ENCODE results near the gene VASH1. TPM values are rescaled to one million over a fixed set of nuclear protein-coding genes. Genes with fewer than 3 reads are reported as not detected.

The VASH1 gene
- total RNA-seq, 1 donor from 2014 or later = 10.3 TPM

GRCh38 chr14:76820700-76821099, 59.4 kb downstream of the VASH1 start:
- Histone ChIP-seq H3K4me3 (no peak overlapping the region), H3K4me1 (peaks cover 4% of the 10 kb centered on the region), H4K20me1 (ENCODE audit: low read depth) (no peaks in the 10 kb centered on the region), H3K9ac (no peak overlapping the region), H3K9me3 (ENCODE audit: low read depth) (no peaks in the 10 kb centered on the region), H3K27me3 (no peaks in the 10 kb centered on the region), H3F3A (ENCODE audit: low read depth) (no peaks in the 10 kb centered on the region), H3K79me2 (ENCODE audit: low read depth) (no peaks in the 10 kb centered on the region), H3K36me3 (no peaks in the 10 kb centered on the region), H3K27ac (no peak overlapping the region), H2AFZ (replicated peaks) (no peak overlapping the region), H3K4me2 (no peak overlapping the region)
- DNase-seq (ENCODE audit: low spot score) = no peak
- Mint-ChIP-seq H3K36me3 (no peaks in the 10 kb centered on the region), H3K4me1 (no peaks in the 10 kb centered on the region), H3K27me3 (ENCODE audit: insufficient read depth, low read depth) (no peaks in the 10 kb centered on the region), H3K4me3 (no peak overlapping the region), H3K27ac (no peak overlapping the region), H3K9me3 (peaks cover 2% of the 10 kb centered on the region)
- TF ChIP-seq CTCF (IDR thresholded peaks at IDR 0.05) (no peak), EZH2 (IDR thresholded peaks at IDR 0.05) (no peak), EZH2phosphoT487 (IDR thresholded peaks at IDR 0.05) (no peak)

GRCh38 chr14:76826122-76826521, 64.9 kb downstream of the VASH1 start, which contains the start of gene LRRC74A:
Gene LRRC74A, plus strand, starts transcription at chr14:76826408. Its CDS starts 290 bp downstream, at chr14:76826698.
- Mint-ChIP-seq H3K27me3 (ENCODE audit: insufficient read depth, low read depth) (peaks cover 7% of the 10 kb centered on the region), H3K36me3 (no peaks in the 10 kb centered on the region), H3K4me3 (no peak within 1 kb of the TSS), H3K27ac (no peak within 1 kb of the TSS), H3K4me1 (peaks cover 14% of the 10 kb centered on the region), H3K9me3 (no peaks in the 10 kb centered on the region)
- Histone ChIP-seq H3K27me3 (no peaks in the 10 kb centered on the region), H3K9me3 (ENCODE audit: low read depth) (no peaks in the 10 kb centered on the region), H3K4me3 (no peak within 1 kb of the TSS), H3F3A (ENCODE audit: low read depth) (no peaks in the 10 kb centered on the region), H4K20me1 (ENCODE audit: low read depth) (no peaks in the 10 kb centered on the region), H3K36me3 (no peaks in the 10 kb centered on the region), H2AFZ (replicated peaks) (no peak within 1 kb of the TSS), H3K4me2 (no peak within 1 kb of the TSS), H3K4me1 (peaks cover 20% of the 10 kb centered on the region), H3K27ac (no peak within 1 kb of the TSS), H3K79me2 (ENCODE audit: low read depth) (no peaks in the 10 kb centered on the region), H3K9ac (no peak within 1 kb of the TSS)
- no peak for TF ChIP-seq EZH2 (IDR thresholded peaks at IDR 0.05)
- no peak for TF ChIP-seq CTCF (IDR thresholded peaks at IDR 0.05)
- TF ChIP-seq EZH2phosphoT487 (IDR thresholded peaks at IDR 0.05) = no peak
- no peak for DNase-seq (ENCODE audit: low spot score)

- no peak for DNase-seq (ENCODE audit: low spot score)
- Histone ChIP-seq H3K9me3 (ENCODE audit: low read depth) (no peaks in the 10 kb centered on the region), H3K27ac (no peak overlapping the region), H3K27me3 (no peaks in the 10 kb centered on the region), H3K9ac (no peak overlapping the region), H4K20me1 (ENCODE audit: low read depth) (no peaks in the 10 kb centered on the region), H3K79me2 (ENCODE audit: low read depth) (no peaks in the 10 kb centered on the region), H3K4me2 (no peak overlapping the region), H3K4me3 (no peak overlapping the region), H3K4me1 (peaks cover 20% of the 10 kb centered on the region), H3F3A (ENCODE audit: low read depth) (no peaks in the 10 kb centered on the region), H3K36me3 (no peaks in the 10 kb centered on the region), H2AFZ (replicated peaks) (no peak overlapping the region)
- H3K27ac Mint-ChIP-seq = no peak overlapping the region
- no peaks in the 10 kb centered on the region for H3K9me3 Mint-ChIP-seq
- peaks cover 2% of the 10 kb centered on the region for H3K36me3 Mint-ChIP-seq
- no peak for TF ChIP-seq EZH2phosphoT487 (IDR thresholded peaks at IDR 0.05)
- no peak for TF ChIP-seq CTCF (IDR thresholded peaks at IDR 0.05)
- TF ChIP-seq EZH2 (IDR thresholded peaks at IDR 0.05) = no peak
- H3K4me3 Mint-ChIP-seq = no peak overlapping the region
- peaks cover 7% of the 10 kb centered on the region for H3K27me3 Mint-ChIP-seq (ENCODE audit: insufficient read depth, low read depth)
- peaks cover 14% of the 10 kb centered on the region for H3K4me1 Mint-ChIP-seq
These were observed 66.5 kb downstream of the VASH1 start for GRCh38 chr14:76827696-76828296.
